ENCODE measurements around the gene RHOBTB1.

Gene RHOBTB1

DNA sequence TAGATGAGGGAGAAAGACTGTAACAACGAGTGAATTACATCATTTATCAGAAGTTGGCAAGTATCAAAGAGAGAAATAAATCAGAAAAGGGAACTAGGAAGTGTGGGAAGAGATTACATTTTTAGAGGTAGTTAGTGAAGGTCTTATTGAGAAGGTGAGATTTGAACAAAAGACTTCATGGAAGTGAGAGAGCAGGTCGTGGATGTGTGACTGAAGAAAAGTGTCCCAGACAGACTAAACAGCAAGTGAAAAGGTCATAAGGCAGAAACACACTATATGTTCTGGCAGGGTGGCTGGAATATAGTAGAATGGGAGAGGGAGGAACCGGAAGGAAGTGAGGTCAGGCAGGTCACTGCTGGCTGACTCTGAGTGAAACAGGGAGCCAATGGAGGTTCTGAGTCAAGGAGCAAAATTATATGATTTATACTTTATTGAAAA, 35.7 kb upstream of the RHOBTB1 start:
- H3K4me1 ChIP-seq (ENCODE audit: control insufficient read depth in 2 of 2, insufficient read depth in 1 of 2, low read depth in 1 of 2, low read length in 2 of 2), result no peaks in the 10 kb centered on the region
- no peak overlapping the region for H2BK12ac ChIP-seq (ENCODE audit: low read length)
- H3K4me3 ChIP-seq (ENCODE audit: low read length in 2 of 2), result no peak overlapping the region
- no peak overlapping the region for H2BK120ac ChIP-seq (ENCODE audit: low read depth, low read length)
- H3K36me3 ChIP-seq (replicated peaks in 1 of 2; ENCODE audit: control insufficient read depth in 2 of 2, insufficient read depth in 2 of 2, low read length in 2 of 2), result no peaks in the 10 kb centered on the region
- no CpG with 5 or more reads among the region's 3 CpGs for WGBS, 2 donors (ENCODE audit: extremely low coverage in 2 of 2, insufficient read length in 2 of 2, insufficient replicate concordance in 1 of 2)
- H3K4me2 ChIP-seq (ENCODE audit: insufficient read depth, low read length, poor library complexity, severe bottlenecking), result no peak overlapping the region
- H3K18ac ChIP-seq (ENCODE audit: low read length), result no peak overlapping the region
- H3K4ac ChIP-seq (ENCODE audit: low read length), result no peak overlapping the region
- no peaks in the 10 kb centered on the region for H3K79me1 ChIP-seq (ENCODE audit: low read depth, low read length)
- no peak overlapping the region for H3K27ac ChIP-seq (replicated peaks; ENCODE audit: low read length)
- no peak overlapping the region for H3K14ac ChIP-seq (ENCODE audit: low read length)
- H2BK5ac ChIP-seq (ENCODE audit: low read length), result no peak overlapping the region
- H3K27me3 ChIP-seq (ENCODE audit: control insufficient read depth in 3 of 3, insufficient read depth in 3 of 3, low read depth in 1 of 3, low read length in 3 of 3), result no peaks in the 10 kb centered on the region
- H2AK5ac ChIP-seq (ENCODE audit: low read depth, low read length), result no peak overlapping the region
- no peaks in the 10 kb centered on the region for H3K9me3 ChIP-seq (replicated peaks in 1 of 2; ENCODE audit: control insufficient read depth in 2 of 2, insufficient read depth in 1 of 2, low read depth in 1 of 2, low read length in 2 of 2)
- H3K23ac ChIP-seq (ENCODE audit: low read depth, low read length, poor library complexity), result no peak overlapping the region
- no peak overlapping the region for H3K9ac ChIP-seq (ENCODE audit: low read depth, low read length, poor library complexity)
- no peak overlapping the region for H2AFZ ChIP-seq (ENCODE audit: low read length)
- no peak overlapping the region for H4K91ac ChIP-seq (ENCODE audit: low read depth, low read length, poor library complexity)
- DNase-seq (ENCODE audit: low spot score), result no peak
- no peak overlapping the region for H4K8ac ChIP-seq (ENCODE audit: low read depth, low read length)
- H2BK15ac ChIP-seq (ENCODE audit: low read length), result no peak overlapping the region

DNA sequence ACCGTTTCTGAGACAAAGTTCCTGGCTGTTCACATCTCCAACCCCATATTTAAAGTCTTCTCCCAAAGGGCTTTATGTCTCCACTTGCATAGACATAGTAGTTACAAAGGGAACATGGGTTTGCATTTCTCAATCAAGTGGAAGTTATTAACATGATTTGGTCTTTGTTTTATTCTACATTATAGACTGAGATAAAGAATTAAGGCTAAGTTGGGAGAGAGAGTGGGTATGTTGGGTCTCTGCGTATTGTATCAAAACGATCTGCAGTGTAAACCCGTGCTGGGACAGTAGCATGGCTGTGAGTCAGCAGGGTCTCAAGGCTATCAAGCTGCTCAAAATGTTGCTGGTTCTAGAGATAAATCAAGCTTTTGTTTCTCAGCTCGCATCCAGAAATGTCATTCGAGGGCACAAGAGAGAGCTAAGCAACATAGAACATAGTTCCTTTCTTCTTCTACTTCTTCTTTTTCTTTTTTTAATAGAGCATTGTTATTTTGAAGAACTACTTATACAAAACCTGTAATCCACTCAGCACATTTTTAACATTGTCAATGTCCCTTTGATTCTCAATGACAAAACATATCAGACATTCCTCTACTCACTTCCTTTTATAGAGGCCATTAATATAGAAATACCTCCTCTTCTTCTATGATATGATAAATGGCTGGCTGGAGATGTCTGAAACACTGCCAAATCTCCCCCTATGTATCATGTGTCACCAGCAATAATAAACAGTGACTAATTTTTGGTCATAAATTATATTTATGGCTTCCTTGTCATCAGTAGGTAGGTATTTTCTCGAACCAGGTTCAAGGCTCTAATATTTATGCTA, 34.5 kb upstream of the RHOBTB1 start:
- Histone ChIP-seq H4K91ac (ENCODE audit: low read depth, low read length, poor library complexity) (no peak overlapping the region), H2BK15ac (ENCODE audit: low read length) (no peak overlapping the region), H3K4me3 (ENCODE audit: low read length in 2 of 2) (no peak overlapping the region), H3K9me3 (replicated peaks in 1 of 2; ENCODE audit: control insufficient read depth in 2 of 2, insufficient read depth in 1 of 2, low read depth in 1 of 2, low read length in 2 of 2) (no peaks in the 10 kb centered on the region), H3K79me1 (ENCODE audit: low read depth, low read length) (no peaks in the 10 kb centered on the region), H3K9ac (ENCODE audit: low read depth, low read length, poor library complexity) (no peak overlapping the region), H4K8ac (ENCODE audit: low read depth, low read length) (no peak overlapping the region), H2AFZ (ENCODE audit: low read length) (no peak overlapping the region), H3K14ac (ENCODE audit: low read length) (no peak overlapping the region), H3K4me2 (ENCODE audit: insufficient read depth, low read length, poor library complexity, severe bottlenecking) (no peak overlapping the region), H3K36me3 (replicated peaks in 1 of 2; ENCODE audit: control insufficient read depth in 2 of 2, insufficient read depth in 2 of 2, low read length in 2 of 2) (no peaks in the 10 kb centered on the region), H3K23ac (ENCODE audit: low read depth, low read length, poor library complexity) (no peak overlapping the region), H3K27me3 (ENCODE audit: control insufficient read depth in 3 of 3, insufficient read depth in 3 of 3, low read depth in 1 of 3, low read length in 3 of 3) (no peaks in the 10 kb centered on the region), H3K18ac (ENCODE audit: low read length) (no peak overlapping the region), H3K27ac (replicated peaks; ENCODE audit: low read length) (no peak overlapping the region), H2BK12ac (ENCODE audit: low read length) (no peak overlapping the region), H2AK5ac (ENCODE audit: low read depth, low read length) (no peak overlapping the region), H2BK5ac (ENCODE audit: low read length) (no peak overlapping the region), H2BK120ac (ENCODE audit: low read depth, low read length) (no peak overlapping the region), H3K4ac (ENCODE audit: low read length) (no peak overlapping the region), H3K4me1 (ENCODE audit: control insufficient read depth in 2 of 2, insufficient read depth in 1 of 2, low read depth in 1 of 2, low read length in 2 of 2) (no peaks in the 10 kb centered on the region)
- DNase-seq (ENCODE audit: low spot score), result no peak
- no CpG with 5 or more reads among the region's 7 CpGs for WGBS, 2 donors (ENCODE audit: extremely low coverage in 2 of 2, insufficient read length in 2 of 2, insufficient replicate concordance in 1 of 2)

DNA sequence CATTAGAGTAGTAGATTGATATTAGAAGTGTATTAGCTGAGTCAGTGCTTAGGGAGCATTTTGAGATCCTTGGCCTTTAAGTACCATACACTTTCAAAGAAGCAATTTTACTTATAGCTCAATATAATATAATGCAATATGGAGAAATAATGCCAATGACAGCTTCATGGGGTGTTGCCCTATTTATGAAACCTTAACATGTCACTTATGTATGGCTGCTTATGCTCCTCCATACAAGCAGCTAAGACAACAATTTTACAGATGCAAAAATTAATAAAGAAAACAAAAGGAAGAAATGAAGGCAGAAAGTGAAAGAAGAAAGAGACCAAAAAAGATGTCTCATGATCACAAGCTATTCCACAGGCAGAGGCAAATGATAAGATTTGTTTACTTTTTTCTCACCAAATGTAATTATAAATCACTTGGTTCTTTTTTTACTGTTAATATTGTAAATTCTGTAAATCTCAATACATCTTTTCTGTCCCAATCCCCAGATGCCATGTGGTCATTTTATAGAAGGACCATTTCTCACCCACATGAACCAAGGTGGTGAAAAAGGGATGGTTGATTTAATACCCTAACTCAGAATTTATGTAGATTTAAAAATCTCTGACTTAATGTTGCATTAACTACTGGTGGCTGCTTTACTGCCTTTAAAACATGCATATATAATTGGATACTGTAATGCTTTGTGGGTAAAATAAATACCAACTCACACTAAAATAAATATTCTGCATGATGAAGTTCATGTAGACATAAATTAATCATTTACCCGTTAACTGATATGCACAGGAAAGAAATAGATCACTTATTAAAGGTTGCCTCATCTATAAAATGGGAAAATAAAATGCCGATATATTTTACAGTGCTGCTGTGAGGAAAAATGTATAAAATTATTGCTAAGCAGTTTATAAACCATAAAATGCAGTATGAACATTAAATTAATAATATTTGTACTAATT, 33.5 kb upstream of the RHOBTB1 start:
- Histone ChIP-seq H3K79me1 (ENCODE audit: low read depth, low read length) (no peaks in the 10 kb centered on the region), H3K4me2 (ENCODE audit: insufficient read depth, low read length, poor library complexity, severe bottlenecking) (no peak overlapping the region), H3K27ac (replicated peaks; ENCODE audit: low read length) (no peak overlapping the region), H3K4me1 (ENCODE audit: control insufficient read depth in 2 of 2, insufficient read depth in 1 of 2, low read depth in 1 of 2, low read length in 2 of 2) (no peaks in the 10 kb centered on the region), H2BK15ac (ENCODE audit: low read length) (no peak overlapping the region), H2AK5ac (ENCODE audit: low read depth, low read length) (no peak overlapping the region), H2BK5ac (ENCODE audit: low read length) (no peak overlapping the region), H3K9me3 (replicated peaks in 1 of 2; ENCODE audit: control insufficient read depth in 2 of 2, insufficient read depth in 1 of 2, low read depth in 1 of 2, low read length in 2 of 2) (no peaks in the 10 kb centered on the region), H3K4ac (ENCODE audit: low read length) (no peak overlapping the region), H4K91ac (ENCODE audit: low read depth, low read length, poor library complexity) (no peak overlapping the region), H3K18ac (ENCODE audit: low read length) (no peak overlapping the region), H3K9ac (ENCODE audit: low read depth, low read length, poor library complexity) (no peak overlapping the region), H2BK12ac (ENCODE audit: low read length) (no peak overlapping the region), H2AFZ (ENCODE audit: low read length) (no peak overlapping the region), H3K27me3 (ENCODE audit: control insufficient read depth in 3 of 3, insufficient read depth in 3 of 3, low read depth in 1 of 3, low read length in 3 of 3) (no peaks in the 10 kb centered on the region), H3K36me3 (replicated peaks in 1 of 2; ENCODE audit: control insufficient read depth in 2 of 2, insufficient read depth in 2 of 2, low read length in 2 of 2) (no peaks in the 10 kb centered on the region), H4K8ac (ENCODE audit: low read depth, low read length) (no peak overlapping the region), H2BK120ac (ENCODE audit: low read depth, low read length) (no peak overlapping the region), H3K4me3 (ENCODE audit: low read length in 2 of 2) (no peak overlapping the region), H3K23ac (ENCODE audit: low read depth, low read length, poor library complexity) (no peak overlapping the region), H3K14ac (ENCODE audit: low read length) (no peak overlapping the region)
- WGBS, 2 donors (ENCODE audit: extremely low coverage in 2 of 2, insufficient read length in 2 of 2, insufficient replicate concordance in 1 of 2), result no CpG with 5 or more reads among the region's 2 CpGs
- DNase-seq (ENCODE audit: low spot score), result no peak

DNA sequence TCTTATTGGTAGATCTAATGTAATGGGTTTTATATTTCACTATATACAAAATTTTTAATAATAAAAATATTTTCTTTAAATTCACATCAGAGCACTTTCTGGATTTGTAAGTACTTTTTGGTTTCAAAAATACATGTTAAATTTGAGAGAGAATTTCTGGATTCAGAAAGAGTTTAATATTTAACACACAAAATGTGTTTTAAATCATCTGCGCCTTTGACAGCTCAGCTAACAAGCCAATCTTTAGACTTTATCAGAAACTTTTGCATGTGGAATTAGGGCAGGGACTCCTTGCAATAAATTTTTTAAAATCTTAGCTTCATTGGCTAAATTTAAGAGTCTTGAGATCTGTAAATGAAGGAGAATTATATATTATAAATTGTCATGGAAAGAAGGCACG, 32.7 kb upstream of the RHOBTB1 start:
- Histone ChIP-seq H2BK12ac (ENCODE audit: low read length) (no peak overlapping the region), H4K91ac (ENCODE audit: low read depth, low read length, poor library complexity) (no peak overlapping the region), H3K27ac (replicated peaks; ENCODE audit: low read length) (no peak overlapping the region), H3K36me3 (replicated peaks in 1 of 2; ENCODE audit: control insufficient read depth in 2 of 2, insufficient read depth in 2 of 2, low read length in 2 of 2) (no peaks in the 10 kb centered on the region), H2BK5ac (ENCODE audit: low read length) (no peak overlapping the region), H3K9ac (ENCODE audit: low read depth, low read length, poor library complexity) (no peak overlapping the region), H3K4ac (ENCODE audit: low read length) (no peak overlapping the region), H3K14ac (ENCODE audit: low read length) (no peak overlapping the region), H2AK5ac (ENCODE audit: low read depth, low read length) (no peak overlapping the region), H2AFZ (ENCODE audit: low read length) (no peak overlapping the region), H3K4me3 (ENCODE audit: low read length in 2 of 2) (no peak overlapping the region), H3K9me3 (replicated peaks in 1 of 2; ENCODE audit: control insufficient read depth in 2 of 2, insufficient read depth in 1 of 2, low read depth in 1 of 2, low read length in 2 of 2) (no peaks in the 10 kb centered on the region), H4K8ac (ENCODE audit: low read depth, low read length) (no peak overlapping the region), H3K4me2 (ENCODE audit: insufficient read depth, low read length, poor library complexity, severe bottlenecking) (no peak overlapping the region), H3K4me1 (ENCODE audit: control insufficient read depth in 2 of 2, insufficient read depth in 1 of 2, low read depth in 1 of 2, low read length in 2 of 2) (no peaks in the 10 kb centered on the region), H2BK15ac (ENCODE audit: low read length) (no peak overlapping the region), H3K27me3 (ENCODE audit: control insufficient read depth in 3 of 3, insufficient read depth in 3 of 3, low read depth in 1 of 3, low read length in 3 of 3) (no peaks in the 10 kb centered on the region), H3K18ac (ENCODE audit: low read length) (no peak overlapping the region), H3K23ac (ENCODE audit: low read depth, low read length, poor library complexity) (no peak overlapping the region), H3K79me1 (ENCODE audit: low read depth, low read length) (no peaks in the 10 kb centered on the region), H2BK120ac (ENCODE audit: low read depth, low read length) (no peak overlapping the region)
- DNase-seq (ENCODE audit: low spot score), result no peak
- WGBS, 2 donors (ENCODE audit: extremely low coverage in 2 of 2, insufficient read length in 2 of 2, insufficient replicate concordance in 1 of 2), result no CpG with 5 or more reads among the region's 2 CpGs

Measured in neuronal stem cell (in vitro differentiated cells).